HG03066 (cell line): ENCODE measurements around the gene ZNF407.
"Not testable (repeated sequence)": the region's sequence is repeated elsewhere in the genome, so short reads cannot be mapped to it uniquely, and the experiment has no call there.

Source experiments
- ATAC-seq: cut with Tn5 transposase; IDR thresholded peaks from one replicate; pipeline ENCODE4 v1.9.1; 2021; ENCODE audit warnings: low read depth; ENCODE audit not compliant: unreplicated experiment

ZNF407 gene

GRCh38 chr18:75076286-75076685 is 478.6 kb downstream of the ZNF407 start:
- no peak for ATAC-seq

DNA sequence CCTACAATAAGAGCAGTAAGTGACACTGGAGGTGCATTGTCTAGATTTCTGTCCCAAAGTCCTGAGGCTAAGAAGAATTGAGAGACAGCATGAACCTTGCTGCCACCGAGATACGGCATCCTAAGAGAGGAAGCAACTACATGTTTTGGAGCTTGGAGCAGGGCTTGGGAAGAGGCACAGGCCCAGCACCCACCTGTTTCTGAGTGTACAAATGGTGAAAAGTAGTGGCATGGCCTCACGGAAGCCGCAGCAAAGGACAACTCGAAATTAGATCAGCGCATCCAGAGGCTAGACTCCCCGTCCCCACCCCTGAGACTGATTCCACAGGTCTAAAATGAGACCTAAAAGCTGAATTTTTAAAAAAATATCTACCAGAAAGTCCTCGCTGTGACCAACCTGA is 483.8 kb downstream of the ZNF407 start:
- ATAC-seq = no peak

- no peak for ATAC-seq
Measured at GRCh38 chr18:75083131-75083530, 485.5 kb downstream of the ZNF407 start.

DNA sequence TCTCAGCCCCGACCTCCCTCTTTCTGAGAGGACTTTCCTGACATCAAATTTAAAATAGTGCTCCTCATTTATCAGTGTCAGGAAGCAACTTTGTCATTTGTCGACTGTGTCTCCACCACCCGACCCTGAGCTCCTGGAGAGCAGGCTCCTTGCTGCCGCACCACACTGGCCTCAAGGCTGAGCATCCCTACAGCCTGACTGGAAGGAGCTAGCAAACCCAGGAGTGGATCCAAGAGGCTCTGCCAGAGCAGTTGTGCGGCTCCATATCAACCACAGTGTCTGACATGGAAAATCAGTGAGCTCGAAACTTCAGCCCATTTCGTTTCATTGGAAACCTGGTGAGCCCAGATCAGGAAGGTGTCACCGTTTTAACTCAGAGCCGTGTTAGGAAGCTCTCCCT is 486.1 kb downstream of the ZNF407 start:
- ATAC-seq = no peak

GRCh38 chr18:75085676-75086075 is 488.0 kb downstream of the ZNF407 start:
- not testable (repeated sequence) for ATAC-seq

- no peak for ATAC-seq
Measured at GRCh38 chr18:75086494-75087034, 488.9 kb downstream of the ZNF407 start.

GRCh38 chr18:75087119-75088020 is 489.7 kb downstream of the ZNF407 start:
- ATAC-seq = no peak

GRCh38 chr18:75088021-75088506 is 490.4 kb downstream of the ZNF407 start:
- no peak for ATAC-seq

DNA sequence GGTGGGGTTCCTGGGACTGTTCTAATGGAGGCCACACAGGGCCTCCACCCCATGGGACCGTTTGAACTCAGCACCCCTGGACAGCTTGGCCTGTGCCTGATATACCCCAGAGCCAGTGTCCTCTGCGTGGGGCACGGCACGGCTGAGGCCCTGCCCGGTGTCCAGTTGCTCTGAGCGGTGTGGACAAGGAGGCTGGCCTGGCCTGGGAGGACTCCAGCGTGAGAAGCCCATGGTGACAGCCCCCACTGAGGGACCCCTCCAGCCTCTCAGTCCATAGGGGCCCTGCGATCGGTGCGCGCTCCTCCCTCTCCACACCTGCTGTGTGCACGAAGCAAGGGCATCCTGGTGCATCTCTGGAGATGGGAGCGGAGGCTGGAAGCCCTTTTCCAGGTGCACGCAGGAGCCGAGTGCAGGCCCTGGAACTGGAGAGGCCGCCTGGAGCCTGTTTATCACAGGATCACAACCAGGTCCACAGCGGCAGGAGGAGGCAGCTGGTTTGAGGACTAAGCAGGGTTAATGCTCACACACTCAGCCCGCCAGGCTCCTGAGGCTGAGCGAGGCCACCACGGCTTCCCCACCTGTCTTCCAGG is 491.0 kb downstream of the ZNF407 start:
- ATAC-seq = no peak

DNA sequence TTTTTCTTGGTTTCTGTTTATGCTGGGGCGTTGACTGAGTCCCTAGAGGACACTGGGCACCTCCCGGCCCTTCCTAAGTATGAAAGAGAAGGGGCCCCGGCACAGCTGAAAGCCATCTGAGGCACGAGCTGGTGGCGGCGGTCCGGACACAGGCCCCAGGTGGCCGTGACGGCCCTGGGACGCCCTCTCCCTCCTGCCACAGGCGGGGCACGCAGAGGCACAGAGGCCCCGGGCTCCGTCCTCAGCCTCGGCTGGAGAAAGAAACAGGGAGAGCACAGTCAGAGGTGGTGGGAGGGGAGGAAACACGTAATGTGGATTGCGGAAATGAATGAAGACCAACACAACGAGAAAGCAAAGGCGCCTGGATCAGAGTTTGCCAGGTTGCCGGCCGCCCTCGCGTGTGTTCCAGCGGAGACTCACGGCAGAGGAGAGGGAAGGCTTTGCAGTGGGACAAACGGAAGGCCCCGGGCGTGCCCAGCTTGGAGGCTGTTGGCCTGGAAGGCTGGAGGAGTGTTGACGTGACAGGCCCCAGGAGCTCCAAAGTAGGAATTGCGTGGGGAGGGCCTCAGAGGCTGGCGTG is 492.2 kb downstream of the ZNF407 start:
- no peak for ATAC-seq

- no peak for ATAC-seq
Measured at GRCh38 chr18:75090336-75090735, 492.7 kb downstream of the ZNF407 start.

GRCh38 chr18:75097491-75098225 is 500.0 kb downstream of the ZNF407 start:
- no peak for ATAC-seq

DNA sequence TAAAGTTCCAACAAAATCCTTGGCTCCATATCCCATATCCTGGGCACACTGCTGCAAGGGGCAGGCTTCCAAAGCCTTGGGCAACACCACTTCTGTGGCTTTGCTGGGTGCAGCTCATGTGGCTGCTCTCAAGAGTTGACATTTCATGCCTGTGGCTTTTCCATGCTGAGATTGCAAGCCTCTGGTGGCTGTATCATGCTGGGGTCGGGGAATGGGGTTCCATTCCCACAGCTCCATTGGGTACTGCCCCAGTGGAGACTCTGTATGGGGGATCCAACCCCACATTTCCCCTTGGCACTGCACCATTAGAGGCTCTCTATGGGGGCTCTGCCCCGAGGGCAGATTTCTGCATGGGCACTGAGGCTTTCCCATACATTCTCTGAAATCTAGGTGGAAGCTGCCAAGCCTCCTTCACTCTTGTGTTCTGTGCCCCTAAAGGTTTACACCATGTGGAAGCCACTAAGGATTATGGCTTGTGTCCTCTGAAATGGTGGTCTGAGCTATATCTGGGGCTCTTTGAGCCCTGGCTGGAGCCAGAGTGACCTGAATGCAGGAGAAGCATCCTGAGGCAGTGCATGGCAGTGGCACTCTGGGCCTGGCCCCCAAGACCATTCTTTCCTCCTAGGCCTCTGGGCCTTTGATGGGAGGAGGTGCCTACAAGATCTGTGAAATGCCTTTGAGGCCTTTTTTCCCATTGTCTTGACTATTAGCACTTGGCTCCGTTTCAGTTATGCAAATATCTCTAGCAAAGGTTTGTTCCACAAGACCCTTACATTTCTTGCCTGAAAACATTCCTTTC is 503.4 kb downstream of the ZNF407 start:
- ATAC-seq = no peak

DNA sequence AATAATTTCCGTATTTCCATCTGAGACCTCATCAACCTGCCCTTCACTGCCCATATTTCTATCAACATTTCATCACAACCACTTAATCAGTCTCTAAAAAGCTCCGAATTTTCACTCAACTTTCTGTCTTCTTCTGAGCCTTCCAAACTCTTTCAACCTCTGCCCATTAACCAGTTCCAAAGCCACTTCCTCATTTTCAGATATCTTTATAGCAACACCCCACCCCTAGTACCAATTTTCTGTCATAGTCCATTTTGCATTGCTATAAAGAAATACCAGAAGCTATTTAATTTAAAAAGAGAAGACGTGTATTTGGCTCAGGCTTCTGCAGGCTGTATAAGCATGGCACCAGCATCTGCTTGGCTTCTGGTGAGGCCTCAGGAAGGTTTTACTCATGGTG is 504.2 kb downstream of the ZNF407 start:
- ATAC-seq = no peak

- ATAC-seq = not testable (repeated sequence)
Measured at GRCh38 chr18:75104029-75104428, 506.4 kb downstream of the ZNF407 start.

- no peak for ATAC-seq
Measured at GRCh38 chr18:75104483-75104882, 506.8 kb downstream of the ZNF407 start.

DNA sequence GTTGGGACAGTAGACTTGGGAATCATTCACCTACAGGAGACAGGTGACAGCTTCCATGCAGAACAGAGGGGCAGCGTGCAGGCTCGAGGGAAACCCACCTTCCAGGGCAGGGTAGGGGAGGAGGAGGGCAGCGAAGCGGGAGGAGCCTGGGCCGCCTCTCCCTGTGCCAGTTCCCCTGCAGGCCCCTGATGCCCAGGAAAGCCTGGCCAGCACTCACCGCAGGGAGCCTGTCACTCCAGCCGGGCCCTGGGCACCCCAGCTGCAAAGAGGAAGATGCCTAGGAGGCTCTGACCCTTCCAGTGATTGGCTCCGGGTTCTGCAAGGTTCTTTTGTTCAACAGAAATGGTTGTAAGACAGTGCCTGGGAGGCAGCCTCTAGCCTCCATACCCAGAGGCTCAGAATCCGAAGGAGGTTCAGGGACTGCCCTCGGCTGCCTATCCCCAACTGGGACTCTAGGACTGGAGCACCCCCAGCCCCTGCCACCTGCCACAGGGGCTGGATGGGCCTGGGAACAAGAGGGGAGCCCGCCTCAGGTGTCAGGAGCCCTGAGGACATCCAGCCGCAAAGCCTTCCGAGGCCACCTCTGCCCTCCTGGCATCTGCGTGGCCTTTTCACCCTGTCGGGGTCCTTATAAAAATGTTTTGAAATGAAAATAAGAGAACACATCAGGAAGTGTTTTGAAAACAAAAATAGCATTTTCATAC is 508.0 kb downstream of the ZNF407 start:
- ATAC-seq = no peak

- ATAC-seq = no peak
Measured at GRCh38 chr18:75106746-75107145, 509.1 kb downstream of the ZNF407 start.
